HG03558 (cell line): ENCODE data around the gene SLC50A1.
"Not testable (repeated sequence)": the region's sequence is repeated elsewhere in the genome, so short reads cannot be mapped to it uniquely, and the experiment has no call there.

Experiments
- ATAC-seq: cut with Tn5 transposase; IDR thresholded peaks from one replicate; pipeline ENCODE4 v1.9.1; 2021; ENCODE audit warnings: moderate number of reproducible peaks; ENCODE audit not compliant: unreplicated experiment; ENCODE audit errors: extremely low read depth

The SLC50A1 gene

DNA sequence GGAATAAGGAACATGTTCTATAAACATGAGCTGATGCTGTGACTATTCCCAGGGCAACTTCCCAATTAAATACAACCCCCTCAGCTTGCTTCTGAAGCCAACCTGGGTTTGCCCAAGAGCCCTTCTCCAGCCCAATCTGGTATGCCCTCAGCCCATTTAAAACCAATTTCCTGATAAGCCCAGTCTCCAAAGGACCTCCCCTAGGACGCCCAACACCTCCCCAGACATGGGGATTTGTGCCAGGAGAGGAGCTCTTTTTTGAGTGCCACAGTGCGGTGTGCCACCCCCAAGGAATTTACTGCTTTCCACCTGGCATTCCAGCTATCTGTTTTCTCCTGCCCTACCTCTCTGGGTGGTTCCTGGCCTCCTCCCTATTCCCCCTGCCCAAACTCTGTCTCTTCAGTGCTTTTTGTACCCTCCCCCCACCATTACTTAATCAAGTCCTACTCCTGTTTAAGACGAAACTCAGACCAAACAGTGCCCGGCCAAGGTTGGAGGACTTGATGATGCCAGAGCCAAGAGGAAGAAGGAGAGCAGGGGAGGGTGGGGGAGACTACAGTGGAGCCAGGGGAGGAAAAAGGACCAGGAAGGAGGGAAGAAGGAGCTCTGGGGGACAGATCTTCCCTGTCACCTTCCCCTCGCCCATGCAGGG is 19.4 kb upstream of the SLC50A1 start:
- no peak for ATAC-seq

GRCh38 chr1:155117610-155118009 is 18.0 kb upstream of the SLC50A1 start:
- ATAC-seq, result no peak

GRCh38 chr1:155118090-155118489 is 17.6 kb upstream of the SLC50A1 start:
- not testable (repeated sequence) for ATAC-seq

GRCh38 chr1:155120253-155120652 is 15.4 kb upstream of the SLC50A1 start:
- ATAC-seq, result no peak

GRCh38 chr1:155121249-155121648 is 14.4 kb upstream of the SLC50A1 start:
- ATAC-seq, result no peak

DNA sequence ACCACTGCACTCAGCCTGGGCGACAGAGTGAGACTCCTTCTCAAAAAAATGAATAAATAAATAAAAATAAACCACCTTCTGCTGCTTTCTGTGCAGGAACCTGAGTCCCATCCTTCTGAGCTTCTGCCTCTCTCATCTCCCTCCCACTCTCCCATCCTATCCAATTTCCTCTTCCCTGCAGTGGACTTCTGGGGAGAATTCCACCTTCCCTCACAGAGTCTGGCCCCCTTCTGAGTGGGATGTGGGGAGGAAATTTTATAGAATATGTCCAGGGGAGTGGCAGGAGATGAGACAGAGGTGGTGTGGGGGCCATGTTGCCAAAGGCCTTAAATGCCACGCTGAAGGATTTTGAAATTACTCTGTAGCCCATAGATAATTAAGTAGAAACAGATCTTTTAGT is 13.3 kb upstream of the SLC50A1 start:
- ATAC-seq, result no peak

DNA sequence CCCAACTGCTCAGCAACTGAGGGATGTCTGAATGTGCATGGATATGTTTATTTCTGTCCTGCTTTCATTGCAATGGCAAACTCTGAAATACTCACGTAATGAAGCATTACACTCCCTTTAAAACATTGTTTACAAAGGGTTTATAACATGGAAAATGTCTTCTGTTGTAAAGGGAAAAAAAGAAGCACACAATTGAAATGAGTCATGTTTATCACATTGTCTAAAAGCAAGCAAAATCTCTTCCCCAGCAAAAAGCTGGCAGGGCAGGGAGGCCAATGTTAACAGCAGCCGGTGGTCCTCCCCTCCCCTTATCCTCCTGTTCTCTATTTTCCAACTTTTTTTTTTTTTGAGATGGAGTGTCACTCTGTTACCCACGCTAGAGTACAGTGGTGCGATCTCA is 11.9 kb upstream of the SLC50A1 start:
- no peak for ATAC-seq

DNA sequence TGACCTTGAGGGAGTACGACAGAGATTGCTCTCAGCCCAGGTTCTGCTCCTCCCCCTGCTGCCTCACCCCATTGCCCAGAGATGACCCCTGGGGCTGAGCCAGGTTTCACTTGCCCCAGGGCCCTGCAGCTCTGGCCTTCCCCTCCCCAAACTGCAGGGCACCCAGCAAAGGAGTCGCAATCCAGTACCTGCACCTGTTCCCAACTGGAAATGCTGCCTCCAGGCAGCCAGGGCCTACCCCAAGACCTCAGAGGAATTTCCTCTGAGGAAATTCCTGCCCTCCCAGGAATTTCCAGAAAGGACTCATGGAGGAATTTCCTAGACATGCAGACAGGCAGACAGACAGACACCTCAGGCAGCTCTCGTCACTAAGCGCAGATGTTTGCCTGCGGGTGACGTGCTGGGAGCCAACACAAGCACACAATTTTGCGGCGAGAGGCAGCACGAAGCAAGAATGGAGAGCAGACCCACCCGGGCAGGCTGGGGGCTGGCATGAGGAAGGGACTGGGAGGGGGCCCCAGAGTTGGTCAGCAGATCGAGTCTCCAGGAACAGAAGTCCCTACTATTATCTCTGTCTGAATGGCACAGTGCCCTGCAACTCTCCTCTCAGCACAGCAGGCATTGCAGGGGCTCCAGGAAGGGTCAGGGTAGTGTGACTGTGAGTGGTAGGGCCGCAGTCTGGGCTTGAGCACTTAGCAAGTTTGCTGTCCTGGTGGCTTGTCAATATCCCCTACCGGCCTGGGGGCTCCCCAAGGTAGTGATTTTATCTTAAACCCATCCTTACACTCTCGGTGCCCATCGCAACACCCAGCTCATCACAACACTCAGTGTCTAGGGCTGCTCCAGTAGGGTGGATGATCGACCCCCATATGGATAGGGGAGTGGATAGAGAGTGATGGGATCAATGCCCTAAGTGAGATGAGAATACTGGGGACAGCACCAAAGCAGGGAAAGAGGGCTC is 10.9 kb upstream of the SLC50A1 start:
- no peak for ATAC-seq

DNA sequence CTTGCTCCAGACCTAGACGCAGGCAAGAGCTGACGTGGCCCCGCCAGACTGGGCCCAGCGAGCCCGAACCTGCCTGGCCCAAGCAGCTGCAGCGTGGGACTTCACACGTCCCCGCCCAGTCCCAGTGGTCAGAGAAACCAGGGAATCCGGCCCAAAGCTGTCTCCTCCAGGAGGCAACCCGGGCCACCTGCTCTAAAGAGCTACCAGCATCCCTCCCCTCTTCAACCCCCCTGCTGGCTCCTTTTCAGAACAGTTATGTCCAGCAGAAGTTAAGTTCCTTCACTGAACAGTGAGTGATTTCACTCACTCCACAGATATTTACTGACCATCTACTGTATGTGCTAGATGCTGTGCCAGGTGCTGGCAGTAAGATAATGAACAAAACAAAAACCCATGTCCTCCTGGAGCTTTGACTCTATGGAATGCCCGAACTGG is 10.1 kb upstream of the SLC50A1 start:
- no peak for ATAC-seq

- no peak for ATAC-seq
These were observed 9.6 kb upstream of the SLC50A1 start for GRCh38 chr1:155125946-155126555.

GRCh38 chr1:155126556-155127104 is 9.0 kb upstream of the SLC50A1 start:
- no peak for ATAC-seq

DNA sequence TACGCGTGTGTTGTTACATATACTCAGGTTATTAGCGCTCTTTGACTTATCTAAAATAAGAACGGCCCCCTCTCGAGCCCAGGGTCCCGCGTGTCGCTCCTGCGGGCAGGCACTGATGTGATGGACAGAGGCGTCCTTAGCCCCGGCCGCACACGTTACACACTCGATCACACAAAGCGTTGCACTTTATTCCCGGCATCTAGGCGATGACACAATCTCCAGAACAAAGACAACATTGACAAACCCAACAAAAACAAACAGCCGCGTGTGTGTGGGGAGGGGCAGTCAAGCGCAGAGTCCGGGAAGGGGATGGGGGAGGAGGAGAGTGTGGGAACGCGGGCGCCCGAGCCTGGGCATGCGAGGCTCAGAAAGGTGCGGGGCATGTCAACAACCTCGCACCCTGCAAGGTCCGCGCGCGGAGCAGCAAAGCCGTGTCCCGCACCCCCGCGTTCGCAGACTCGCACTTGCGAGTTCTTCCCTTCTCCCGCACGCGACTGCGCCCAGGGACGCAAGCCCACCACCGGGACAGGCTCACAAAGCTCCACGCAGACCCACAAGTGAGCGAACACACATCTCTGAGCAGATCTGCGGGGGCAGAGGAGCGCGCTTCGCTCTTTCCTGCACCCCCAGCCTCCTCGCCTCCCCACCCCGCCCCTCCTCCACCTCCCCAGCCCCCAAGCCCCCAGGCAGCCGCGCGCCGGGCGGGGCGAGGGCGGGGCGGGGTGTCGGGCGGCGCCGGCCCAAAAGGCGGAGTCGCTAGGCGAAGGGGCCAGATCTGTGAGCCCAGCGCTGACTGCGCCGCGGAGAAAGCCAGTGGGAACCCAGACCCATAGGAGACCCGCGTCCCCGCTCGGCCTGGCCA is 8.3 kb upstream of the SLC50A1 start, which contains the start of gene EFNA1:
TSS of gene EFNA1 (plus strand) at position 772 of the 862 bp plus-strand sequence. CDS start 102 bp downstream, outside the sequence.
- ATAC-seq, result no peak

GRCh38 chr1:155127967-155128754 is 7.5 kb upstream of the SLC50A1 start:
- no peak for ATAC-seq

GRCh38 chr1:155128755-155129473 is 6.7 kb upstream of the SLC50A1 start:
- ATAC-seq, result no peak

DNA sequence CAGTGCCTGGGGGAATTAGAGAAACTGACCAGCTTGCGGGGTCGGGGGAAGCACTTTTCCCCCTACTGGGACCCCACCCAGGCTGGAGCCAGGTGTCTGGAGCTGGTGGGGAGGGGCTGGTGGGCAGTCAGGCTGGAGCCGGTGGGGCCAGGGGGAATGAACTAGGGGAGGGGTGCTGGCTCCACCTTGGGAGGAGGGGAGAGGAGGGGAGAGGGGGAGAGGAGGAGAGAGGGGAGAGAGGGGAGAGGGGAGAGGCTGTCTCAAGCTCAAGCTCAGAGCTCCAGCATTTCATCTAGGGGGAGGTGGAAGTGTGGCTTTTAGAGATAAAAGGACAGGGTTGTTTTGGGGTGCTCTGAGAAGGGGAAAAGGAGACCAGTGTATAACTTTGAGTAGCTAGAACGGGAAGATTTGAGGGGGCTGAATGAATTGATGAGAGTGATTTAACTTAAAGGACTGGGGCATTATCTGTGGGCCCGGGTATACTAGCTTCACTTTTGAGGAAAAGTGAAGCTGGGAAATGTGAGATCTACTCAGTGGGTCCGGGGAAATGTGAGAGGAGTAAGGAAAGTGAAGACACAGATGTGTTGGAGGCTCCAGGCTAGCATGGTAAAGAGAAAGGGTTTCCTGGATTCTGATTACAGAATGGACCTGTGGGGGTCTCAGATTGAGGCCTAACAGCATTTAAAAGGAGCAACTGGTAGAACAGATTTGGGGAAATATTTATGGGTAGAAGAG is 5.2 kb upstream of the SLC50A1 start:
- ATAC-seq, result no peak

DNA sequence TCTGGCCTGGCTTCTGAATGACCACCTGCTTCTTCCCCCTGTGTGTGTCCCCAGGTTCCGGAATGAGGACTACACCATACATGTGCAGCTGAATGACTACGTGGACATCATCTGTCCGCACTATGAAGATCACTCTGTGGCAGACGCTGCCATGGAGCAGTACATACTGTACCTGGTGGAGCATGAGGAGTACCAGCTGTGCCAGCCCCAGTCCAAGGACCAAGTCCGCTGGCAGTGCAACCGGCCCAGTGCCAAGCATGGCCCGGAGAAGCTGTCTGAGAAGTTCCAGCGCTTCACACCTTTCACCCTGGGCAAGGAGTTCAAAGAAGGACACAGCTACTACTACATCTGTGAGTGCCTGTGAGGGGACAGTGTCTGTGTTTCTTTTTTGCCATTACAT is 4.4 kb upstream of the SLC50A1 start:
- ATAC-seq, result no peak

- ATAC-seq, result no peak
These were observed 3.8 kb upstream of the SLC50A1 start for GRCh38 chr1:155131856-155132255.
